ENCODE measurements around the gene NHLRC1.

DNA sequence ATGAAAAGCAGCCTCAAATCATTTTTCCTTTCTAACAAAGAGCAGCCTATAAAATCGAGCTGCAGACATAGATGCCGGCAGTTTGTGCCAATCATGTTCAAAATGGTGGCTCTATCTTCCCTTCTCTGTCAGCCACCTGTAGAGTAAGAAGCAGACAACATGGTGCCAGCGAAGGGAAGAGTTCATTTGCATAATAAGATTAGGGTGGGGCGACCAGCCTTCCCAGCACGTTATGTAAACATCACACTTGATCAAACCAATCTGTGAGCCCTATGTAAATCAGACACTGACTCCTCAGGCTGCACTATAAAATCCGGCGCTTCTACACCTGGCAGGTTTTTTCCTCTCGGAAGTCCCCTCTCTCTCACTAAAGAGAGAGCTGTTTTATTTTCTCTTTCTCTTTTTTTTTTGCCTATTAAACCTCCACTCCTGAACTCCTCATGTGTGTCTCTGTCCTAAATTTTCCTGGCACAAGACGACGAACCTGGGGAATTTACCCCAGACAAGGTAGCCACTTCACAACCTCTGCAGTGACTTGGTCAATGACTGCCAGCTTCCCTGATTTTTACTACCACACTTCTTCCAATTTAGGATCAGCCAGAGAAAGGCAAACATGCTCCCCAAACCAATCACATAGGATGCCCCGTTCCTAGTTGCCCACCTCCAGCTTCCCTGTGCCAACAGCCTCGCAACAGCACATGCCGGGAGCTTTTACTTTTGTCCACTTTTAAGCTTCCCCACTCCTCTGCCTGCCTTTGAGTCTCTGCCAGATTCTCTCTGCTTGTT lies 19.5 kb upstream of the NHLRC1 start:
- TF ChIP-seq, protein P1, sequence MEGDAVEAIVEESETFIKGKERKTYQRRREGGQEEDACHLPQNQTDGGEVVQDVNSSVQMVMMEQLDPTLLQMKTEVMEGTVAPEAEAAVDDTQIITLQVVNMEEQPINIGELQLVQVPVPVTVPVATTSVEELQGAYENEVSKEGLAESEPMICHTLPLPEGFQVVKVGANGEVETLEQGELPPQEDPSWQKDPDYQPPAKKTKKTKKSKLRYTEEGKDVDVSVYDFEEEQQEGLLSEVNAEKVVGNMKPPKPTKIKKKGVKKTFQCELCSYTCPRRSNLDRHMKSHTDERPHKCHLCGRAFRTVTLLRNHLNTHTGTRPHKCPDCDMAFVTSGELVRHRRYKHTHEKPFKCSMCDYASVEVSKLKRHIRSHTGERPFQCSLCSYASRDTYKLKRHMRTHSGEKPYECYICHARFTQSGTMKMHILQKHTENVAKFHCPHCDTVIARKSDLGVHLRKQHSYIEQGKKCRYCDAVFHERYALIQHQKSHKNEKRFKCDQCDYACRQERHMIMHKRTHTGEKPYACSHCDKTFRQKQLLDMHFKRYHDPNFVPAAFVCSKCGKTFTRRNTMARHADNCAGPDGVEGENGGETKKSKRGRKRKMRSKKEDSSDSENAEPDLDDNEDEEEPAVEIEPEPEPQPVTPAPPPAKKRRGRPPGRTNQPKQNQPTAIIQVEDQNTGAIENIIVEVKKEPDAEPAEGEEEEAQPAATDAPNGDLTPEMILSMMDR (IDR thresholded peaks at IDR 0.05): no peak
- TF ChIP-seq POLR2A (IDR thresholded peaks at IDR 0.05): peak in 1 of 2 donors; percentile 34
